Bone marrow (tissue), 2 donors: ENCODE measurements around the gene RALGPS1.

ENCODE experiments used
- DNase-seq, 2 donors: peaks; one replicate each; lab custom pipeline; 2025; lab: John Stamatoyannopoulos, UW

Gene RALGPS1

GRCh38 chr9:127099664-127100063, 185.1 kb downstream of the RALGPS1 start:
- DNase-seq, result no peak

- DNase-seq, result no peak
Measured at GRCh38 chr9:127102176-127102575, 187.6 kb downstream of the RALGPS1 start.

GRCh38 chr9:127102788-127103187, 188.2 kb downstream of the RALGPS1 start:
- no peak for DNase-seq

- DNase-seq, result no peak
Measured at GRCh38 chr9:127104581-127105311, 190.2 kb downstream of the RALGPS1 start.

GRCh38 chr9:127105805-127106465, 191.4 kb downstream of the RALGPS1 start:
- DNase-seq, result no peak

- DNase-seq, result no peak
Measured at GRCh38 chr9:127106466-127106855, 191.9 kb downstream of the RALGPS1 start.

GRCh38 chr9:127107171-127107928, 192.8 kb downstream of the RALGPS1 start:
- DNase-seq, result no peak

GRCh38 chr9:127107929-127108876, 193.6 kb downstream of the RALGPS1 start:
- no peak for DNase-seq

GRCh38 chr9:127109212-127109711, 194.7 kb downstream of the RALGPS1 start:
- DNase-seq, result no peak

- no peak for DNase-seq
Measured at GRCh38 chr9:127112056-127112455, 197.5 kb downstream of the RALGPS1 start.

- no peak for DNase-seq
Measured at GRCh38 chr9:127112735-127113161, 198.2 kb downstream of the RALGPS1 start.

GRCh38 chr9:127113191-127113972, 198.8 kb downstream of the RALGPS1 start:
- no peak for DNase-seq

GRCh38 chr9:127114606-127115005, 200.0 kb downstream of the RALGPS1 start:
- no peak for DNase-seq

GRCh38 chr9:127116088-127116726, 201.6 kb downstream of the RALGPS1 start:
- DNase-seq, result no peak

GRCh38 chr9:127116957-127117356, 202.4 kb downstream of the RALGPS1 start:
- DNase-seq, result no peak

- no peak for DNase-seq
Measured at GRCh38 chr9:127117801-127118200, 203.2 kb downstream of the RALGPS1 start.

- no peak for DNase-seq
Measured at GRCh38 chr9:127118597-127119319, 204.2 kb downstream of the RALGPS1 start.

- DNase-seq, result no peak
Measured at GRCh38 chr9:127119320-127119709, 204.7 kb downstream of the RALGPS1 start.

GRCh38 chr9:127121628-127122175, 207.1 kb downstream of the RALGPS1 start:
- DNase-seq, result no peak
